GM18511 (cell line): ENCODE measurements around the gene TMEM74B.

Experiments used
- ATAC-seq: cut with Tn5 transposase; IDR thresholded peaks from one replicate; pipeline ENCODE4 v1.9.1; 2021; ENCODE audit warnings: mild to moderate bottlenecking, moderate library complexity; ENCODE audit not compliant: unreplicated experiment

The TMEM74B gene

GRCh38 chr20:1183153-1183552, 1.6 kb downstream of the TMEM74B start:
- no peak for ATAC-seq

GRCh38 chr20:1182106-1182505, 2.7 kb downstream of the TMEM74B start:
- ATAC-seq: no peak

DNA sequence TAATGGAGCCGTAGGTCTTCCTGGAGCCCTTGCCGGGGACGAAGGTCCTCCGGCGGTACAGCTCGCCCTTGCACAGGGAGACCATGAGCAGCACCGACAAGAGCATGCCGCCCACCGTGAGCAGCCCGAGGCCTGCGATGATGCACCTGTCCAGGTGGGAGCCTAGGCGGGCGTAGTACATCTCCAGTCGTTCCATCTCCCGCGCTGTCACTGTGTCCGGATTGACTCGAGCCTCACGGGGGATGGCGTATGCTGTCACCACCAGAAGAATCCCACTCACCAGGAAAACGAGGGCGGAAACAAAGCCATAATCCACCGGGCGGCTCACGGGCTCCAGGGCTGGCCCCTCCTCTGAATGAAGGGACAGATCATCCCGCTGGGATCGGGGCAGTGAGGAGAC, 3.8 kb downstream of the TMEM74B start:
- ATAC-seq: no peak

DNA sequence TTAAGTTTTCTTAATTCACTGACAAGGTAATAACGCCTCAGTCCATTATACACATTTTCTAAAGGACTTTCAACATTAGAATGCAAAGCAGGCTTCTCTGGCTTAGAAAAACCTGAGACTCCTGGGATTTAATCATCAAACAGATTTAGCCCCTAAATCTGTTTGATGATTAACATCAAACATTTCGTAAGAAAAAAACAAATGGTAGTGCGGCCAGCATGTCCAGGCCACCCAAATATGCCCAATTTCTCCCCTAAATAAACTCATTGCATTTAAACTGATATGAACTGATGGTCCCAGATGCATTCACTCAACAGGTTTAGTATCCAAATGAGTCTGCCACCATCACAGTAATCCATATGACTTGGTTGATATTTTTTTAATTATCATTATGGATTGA, 6.2 kb downstream of the TMEM74B start:
- ATAC-seq: no peak

- no peak for ATAC-seq
These were observed 6.7 kb downstream of the TMEM74B start for GRCh38 chr20:1178103-1178502.

- no peak for ATAC-seq
These were observed 7.1 kb downstream of the TMEM74B start for GRCh38 chr20:1177680-1178079.

DNA sequence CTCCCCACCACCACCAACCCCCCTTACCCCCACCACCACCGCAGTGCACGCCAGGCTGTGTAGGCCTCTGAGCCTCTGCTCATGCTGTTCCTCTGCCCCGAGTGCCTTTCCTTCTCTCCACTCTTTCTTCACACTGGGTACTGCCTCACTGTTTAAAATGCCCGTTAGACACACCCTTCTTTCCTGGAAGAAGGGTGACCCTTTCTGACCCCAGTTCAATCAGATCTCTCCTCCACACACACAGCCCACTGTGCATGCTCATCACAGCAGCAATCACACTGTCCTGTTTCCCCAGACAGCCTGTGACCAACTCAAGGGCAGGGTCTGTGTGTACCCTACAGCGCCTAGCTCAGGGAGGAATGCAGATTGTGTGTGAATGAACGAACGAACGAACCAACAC, 10.0 kb downstream of the TMEM74B start:
- ATAC-seq: no peak

GRCh38 chr20:1173698-1174097, 11.1 kb downstream of the TMEM74B start:
- ATAC-seq: no peak

DNA sequence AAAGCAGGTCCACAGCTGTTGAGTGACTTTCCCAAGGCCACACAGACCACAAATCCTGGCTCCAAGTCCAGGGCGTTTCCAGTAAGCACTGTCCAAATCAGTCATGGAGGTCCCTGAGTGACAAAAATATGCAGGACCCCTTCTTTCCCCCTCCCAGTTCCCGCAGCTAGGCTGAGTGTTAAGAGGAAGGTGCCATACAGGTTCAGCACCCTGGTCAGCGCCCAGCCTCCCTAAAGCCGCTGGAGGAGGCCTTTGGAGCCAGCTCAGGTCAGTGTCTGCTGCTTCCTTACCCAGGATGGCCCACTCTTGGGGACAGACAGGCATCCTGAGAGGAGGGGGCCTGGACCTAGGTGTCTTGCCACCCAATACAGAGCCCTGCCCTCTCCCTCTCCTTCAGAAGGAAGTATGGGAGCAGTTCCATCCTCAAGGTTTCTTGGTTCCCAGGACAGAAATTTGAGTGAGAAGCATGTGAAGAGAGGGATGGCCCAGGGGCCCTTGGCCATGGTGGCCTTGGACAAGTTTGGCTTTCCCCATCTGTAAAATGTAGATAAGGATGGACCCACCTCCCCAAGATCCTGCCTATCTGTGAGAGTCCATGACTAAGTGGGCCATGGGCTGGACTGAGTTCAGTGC, 13.2 kb downstream of the TMEM74B start:
- ATAC-seq: no peak

GRCh38 chr20:1169224-1169623, 15.6 kb downstream of the TMEM74B start:
- no peak for ATAC-seq

- ATAC-seq: no peak
These were observed 17.6 kb downstream of the TMEM74B start for GRCh38 chr20:1166948-1167720.

- no peak for ATAC-seq
These were observed 18.8 kb downstream of the TMEM74B start for GRCh38 chr20:1165941-1166340.

DNA sequence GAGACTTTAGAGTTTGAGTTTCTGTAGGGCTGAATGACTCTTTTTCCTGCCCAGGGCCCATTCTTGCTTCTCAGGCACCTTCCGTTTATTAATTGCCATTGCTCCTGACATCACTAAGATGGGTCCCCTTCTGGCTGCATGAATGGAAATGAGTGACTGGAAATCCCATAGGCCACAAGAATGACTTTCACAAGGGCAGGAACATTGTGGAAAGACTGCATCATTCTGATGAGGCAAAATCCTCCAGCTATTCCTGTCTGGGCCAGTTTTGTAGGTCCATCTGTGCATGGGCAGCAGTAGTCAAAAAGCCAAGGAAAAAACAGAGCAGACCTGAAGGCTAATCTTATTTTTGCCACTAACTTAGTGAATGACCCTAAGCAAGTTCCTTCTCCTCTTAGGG, 19.3 kb downstream of the TMEM74B start:
- ATAC-seq: no peak

DNA sequence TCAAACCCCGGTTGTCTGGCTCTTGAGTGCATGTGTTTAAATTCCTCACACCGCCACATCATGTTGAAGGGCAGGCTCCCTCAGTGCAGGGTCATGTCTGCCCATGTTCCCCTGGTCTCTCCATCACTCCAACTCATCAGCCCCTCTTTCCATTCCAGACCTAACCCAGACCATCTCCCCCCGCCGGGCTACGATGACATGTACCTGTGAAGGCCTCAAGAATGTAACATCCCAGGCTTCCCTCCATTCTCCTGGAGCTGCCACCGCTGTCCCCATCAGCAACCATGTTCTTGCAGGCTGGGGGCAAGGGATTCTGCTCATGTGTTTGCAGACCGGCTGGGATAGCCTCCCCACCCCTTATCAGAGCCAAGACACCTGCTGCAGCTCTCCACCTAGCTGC, 19.9 kb downstream of the TMEM74B start:
- no peak for ATAC-seq

DNA sequence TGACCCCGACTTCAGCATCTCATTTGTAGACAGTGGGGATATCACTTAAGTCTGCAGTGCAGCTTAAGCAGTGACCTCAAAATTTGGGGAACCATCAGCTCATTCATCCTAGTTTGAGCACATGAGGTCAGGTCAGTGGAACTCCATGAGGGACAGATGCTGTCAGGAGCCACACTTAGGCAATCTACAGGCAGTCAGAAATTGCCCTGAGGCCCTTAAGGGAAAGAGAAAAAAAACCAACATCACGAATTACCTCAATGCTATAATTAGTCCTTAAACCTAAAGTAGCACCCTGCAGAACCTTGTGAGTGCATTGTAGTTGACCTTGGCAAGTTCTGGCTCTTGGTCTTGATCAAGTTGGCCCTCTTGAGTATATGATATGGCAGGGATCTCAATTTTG, 21.1 kb downstream of the TMEM74B start:
- no peak for ATAC-seq

GRCh38 chr20:1163105-1163504, 21.7 kb downstream of the TMEM74B start:
- no peak for ATAC-seq

GRCh38 chr20:1160991-1161390, 23.8 kb downstream of the TMEM74B start:
- no peak for ATAC-seq

DNA sequence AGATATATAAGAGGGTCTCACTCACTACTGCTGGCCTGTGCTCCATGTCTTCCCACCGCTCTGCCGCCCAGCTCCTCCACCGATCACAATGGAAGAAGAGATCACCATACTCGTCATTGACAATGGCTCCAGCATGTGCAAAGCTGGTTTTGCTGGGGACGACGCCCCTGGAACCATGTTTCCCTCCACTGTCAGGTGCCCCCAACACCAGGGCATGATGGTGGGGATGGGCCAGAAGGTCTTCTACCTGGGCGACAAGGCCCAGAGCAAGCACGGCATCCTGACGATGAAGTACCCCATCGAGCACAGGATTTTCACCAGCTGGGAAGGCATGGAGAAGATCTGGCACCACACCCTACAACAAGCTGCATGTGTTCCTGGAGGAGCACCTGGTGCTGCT, 24.3 kb downstream of the TMEM74B start:
- no peak for ATAC-seq

DNA sequence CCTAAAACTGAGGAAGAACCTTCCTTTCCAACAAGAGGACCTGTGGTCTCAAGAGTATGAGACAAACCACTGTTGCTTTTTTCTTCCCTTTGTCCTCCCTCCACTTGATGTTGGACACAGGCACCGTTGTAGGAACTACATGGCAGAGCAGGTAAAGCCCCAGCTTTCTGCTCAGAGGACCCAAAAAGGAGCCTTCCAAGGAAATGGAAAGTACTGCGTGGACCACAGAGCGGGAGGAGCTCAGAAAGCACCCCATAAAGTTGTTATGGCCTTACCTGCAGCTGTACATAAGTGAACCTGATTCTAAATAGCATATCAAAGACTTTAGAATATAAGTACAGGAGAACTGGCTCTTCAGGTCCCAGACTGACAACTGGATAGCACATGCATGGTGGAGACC, 29.4 kb downstream of the TMEM74B start:
- no peak for ATAC-seq

DNA sequence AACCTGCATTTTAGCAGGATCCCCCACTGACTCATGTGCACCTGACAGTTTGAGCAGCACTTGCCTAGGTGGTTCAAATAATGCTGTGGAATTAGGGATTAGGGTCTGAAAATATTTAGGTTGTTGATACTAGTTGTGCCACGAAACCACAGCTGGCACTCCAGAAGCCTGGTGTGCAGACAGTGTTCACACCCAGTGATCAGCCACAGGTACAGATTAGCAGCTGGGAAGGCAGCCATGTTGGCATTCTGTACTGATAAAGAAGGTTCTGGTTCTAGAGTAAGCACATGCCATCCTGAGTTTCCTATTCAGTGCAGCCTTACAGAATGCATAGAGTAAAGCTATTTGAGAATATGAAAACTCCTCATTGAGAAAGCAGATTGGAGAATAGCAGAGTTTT, 30.1 kb downstream of the TMEM74B start:
- no peak for ATAC-seq

DNA sequence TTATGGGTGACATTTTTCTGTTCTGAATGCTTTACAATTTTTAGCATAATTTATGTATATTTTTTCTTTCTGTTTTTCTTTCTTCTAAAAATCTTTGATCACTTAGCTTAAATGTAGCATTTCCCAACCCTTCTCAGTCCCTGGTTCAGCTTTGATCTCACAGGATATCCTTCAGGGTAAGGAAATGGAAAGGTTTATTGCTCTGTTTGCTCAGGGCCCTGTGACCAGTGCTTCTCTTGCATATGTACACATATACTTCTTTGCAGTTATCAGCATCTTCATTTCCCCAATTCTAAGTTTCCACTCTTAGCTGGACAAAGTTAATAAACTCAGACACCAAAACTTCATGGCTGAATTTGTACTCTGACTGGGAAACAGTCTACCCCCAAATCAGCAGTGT, 30.6 kb downstream of the TMEM74B start:
- ATAC-seq: no peak

- no peak for ATAC-seq
These were observed 33.8 kb downstream of the TMEM74B start for GRCh38 chr20:1150968-1151367.

DNA sequence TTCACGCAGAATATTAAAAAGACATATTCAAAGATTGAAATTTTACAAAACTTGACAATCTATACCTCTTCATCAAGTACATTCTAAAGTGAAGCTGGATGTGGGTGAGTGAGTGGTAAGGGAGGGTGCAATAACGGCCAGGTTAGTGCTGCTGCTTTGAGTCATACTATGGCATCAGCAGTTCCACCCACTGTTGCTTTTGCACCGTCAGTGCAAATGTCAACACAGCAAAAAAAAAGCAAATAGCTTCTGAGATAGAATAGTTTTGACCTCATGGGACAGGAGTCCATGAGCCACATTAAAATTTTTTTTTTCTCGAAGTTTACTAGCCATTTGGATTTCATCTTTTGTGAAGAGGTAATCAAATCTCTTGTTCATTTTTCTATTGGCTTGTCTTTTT, 34.6 kb downstream of the TMEM74B start:
- no peak for ATAC-seq
